ENCODE results near the gene F9. TPM values are rescaled to one million over a fixed set of nuclear protein-coding genes. Genes with fewer than 3 reads are reported as not detected.

The F9 gene
- polyA plus RNA-seq, 4 donors = not detected

DNA sequence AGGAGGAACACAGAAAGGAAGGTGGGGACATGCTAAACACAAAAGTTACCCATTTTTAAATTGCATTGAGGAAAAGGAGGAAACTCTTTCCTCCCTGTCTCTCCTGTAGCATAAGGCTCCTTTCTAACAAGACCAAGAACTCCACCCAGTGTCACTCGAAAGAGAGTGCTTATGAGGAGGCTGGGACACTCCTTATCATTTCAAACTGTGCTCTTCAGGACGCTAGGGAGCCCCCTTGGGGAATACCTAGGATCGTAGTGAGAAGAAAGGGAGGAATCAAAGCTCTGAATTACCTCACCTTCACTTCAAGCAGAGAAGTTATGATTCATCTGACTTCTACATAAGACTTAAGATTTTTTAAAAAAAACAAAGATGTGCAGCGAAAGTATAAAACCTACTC is 65.5 kb downstream of the F9 start:
- no peak for DNase-seq (ENCODE audit: low read depth in 4 of 4, low spot score in 3 of 4)

DNA sequence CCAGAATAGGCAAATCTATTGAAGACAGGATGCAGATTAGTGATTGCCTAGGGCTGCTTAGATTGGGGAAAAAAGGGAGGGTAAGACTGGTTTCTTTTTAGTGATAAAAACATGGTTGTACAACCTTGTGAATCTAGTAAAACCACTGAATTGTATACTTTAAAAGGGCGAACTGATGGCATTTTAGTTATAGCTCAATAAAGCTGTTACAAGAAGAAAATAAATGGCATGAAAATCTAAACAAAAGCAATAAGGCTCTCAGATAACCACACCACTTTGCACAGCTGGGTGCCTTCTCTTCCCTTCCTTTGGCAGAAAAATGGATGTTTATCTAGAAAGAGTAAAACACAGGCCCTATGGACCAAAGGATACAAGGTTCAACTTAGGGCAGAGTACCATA is 69.6 kb downstream of the F9 start:
- no peak for DNase-seq (ENCODE audit: low read depth in 4 of 4, low spot score in 3 of 4)

Other genes with a start within 250 kb of the F9 start
- 1 to 10 TPM in 3 of 4 donors, under 1 TPM in 1; 0.75 to 1.2 (median 1.1) TPM for gene MCF2, start 177.4 kb downstream of the F9 start, polyA plus RNA-seq (ENCODE audit: insufficient read length in 4 of 4)